ENCODE results near the gene LCP2. TPM values are rescaled to one million over a fixed set of nuclear protein-coding genes. Genes with fewer than 3 reads are reported as not detected.
"Not testable (repeated sequence)": the region's sequence is repeated elsewhere in the genome, so short reads cannot be mapped to it uniquely, and the experiment has no call there.

The LCP2 gene
- total RNA-seq, 2 experiments from 2014 or later = 154 to 155 TPM

DNA sequence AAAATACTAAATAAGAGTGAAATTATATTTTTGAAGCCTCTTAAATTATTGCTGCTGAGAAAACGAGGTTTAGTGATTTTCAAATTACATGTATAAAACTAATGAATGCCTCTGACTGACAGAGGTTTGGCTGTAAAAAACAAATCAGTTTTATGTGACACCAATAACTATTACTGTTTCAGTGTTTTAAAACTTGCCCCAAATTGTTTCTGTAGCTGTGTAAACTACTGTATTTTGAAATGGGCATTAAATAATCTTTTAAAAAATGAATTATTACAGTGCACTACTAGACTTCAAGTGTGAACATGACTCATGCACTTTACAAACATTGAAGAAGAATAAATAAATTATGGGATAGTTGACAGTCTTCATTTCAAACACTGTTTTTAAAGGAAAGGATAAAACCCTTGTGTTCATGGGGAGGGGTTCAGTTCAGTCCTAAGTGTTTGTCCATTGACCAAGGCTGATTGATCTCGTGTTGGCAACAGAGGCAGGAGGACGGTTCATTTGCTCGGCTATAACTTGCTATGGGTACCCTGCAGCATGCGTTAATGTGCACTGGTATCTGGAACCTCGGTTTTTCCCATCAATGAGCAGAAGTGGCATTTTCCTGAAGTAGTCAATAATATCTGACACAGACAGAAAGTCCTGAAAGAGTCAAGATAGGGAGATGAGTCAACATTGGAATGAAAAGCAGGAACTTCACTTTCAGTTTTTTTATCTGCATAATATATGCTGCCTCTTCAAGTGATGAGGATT lies 49.2 kb downstream of the LCP2 start:
- intact Hi-C loops (cut with DNase I, micrococcal nuclease) = no loop called here
- DNase-seq = no peak
- Histone ChIP-seq H3K4me1 (ENCODE audit: insufficient read depth, low read length) (peaks cover 4% of the 10 kb centered on the region), H3K4me3 (ENCODE audit: low read length) (no peak overlapping the region), H3K9me3 (ENCODE audit: control insufficient read depth in 1 of 2, insufficient read depth in 1 of 2, low read length in 2 of 2) (no peaks in the 10 kb centered on the region), H3K27me3 (ENCODE audit: control insufficient read depth in 1 of 2, insufficient read depth in 2 of 2, low read length in 2 of 2) (no peaks in the 10 kb centered on the region), H3K27ac (ENCODE audit: low read depth in 1 of 2, low read length in 2 of 2) (no peak overlapping the region), H3K36me3 (ENCODE audit: insufficient read depth, low read length) (peaks cover 78% of the 10 kb centered on the region)
- no peak overlapping the region for H3K27ac Mint-ChIP-seq
- peaks cover 2% of the 10 kb centered on the region for H3K9me3 Mint-ChIP-seq
- ATAC-seq (ENCODE audit: poor library complexity) = no peak
- TF ChIP-seq, protein P1, sequence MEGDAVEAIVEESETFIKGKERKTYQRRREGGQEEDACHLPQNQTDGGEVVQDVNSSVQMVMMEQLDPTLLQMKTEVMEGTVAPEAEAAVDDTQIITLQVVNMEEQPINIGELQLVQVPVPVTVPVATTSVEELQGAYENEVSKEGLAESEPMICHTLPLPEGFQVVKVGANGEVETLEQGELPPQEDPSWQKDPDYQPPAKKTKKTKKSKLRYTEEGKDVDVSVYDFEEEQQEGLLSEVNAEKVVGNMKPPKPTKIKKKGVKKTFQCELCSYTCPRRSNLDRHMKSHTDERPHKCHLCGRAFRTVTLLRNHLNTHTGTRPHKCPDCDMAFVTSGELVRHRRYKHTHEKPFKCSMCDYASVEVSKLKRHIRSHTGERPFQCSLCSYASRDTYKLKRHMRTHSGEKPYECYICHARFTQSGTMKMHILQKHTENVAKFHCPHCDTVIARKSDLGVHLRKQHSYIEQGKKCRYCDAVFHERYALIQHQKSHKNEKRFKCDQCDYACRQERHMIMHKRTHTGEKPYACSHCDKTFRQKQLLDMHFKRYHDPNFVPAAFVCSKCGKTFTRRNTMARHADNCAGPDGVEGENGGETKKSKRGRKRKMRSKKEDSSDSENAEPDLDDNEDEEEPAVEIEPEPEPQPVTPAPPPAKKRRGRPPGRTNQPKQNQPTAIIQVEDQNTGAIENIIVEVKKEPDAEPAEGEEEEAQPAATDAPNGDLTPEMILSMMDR (IDR thresholded peaks at IDR 0.05) = no peak
- H3K36me3 Mint-ChIP-seq (ENCODE audit: low read depth) = peaks cover 82% of the 10 kb centered on the region
- no peaks in the 10 kb centered on the region for H3K27me3 Mint-ChIP-seq
- POLR2A ChIA-PET = interaction anchor here (1.6 to 2.1 kb wide), 3 partner anchors 10 to 18 kb away, joined by 5 to 7 read pairs (median 6); no protein-coding TSS in a partner anchor
- no peak overlapping the region for H3K4me3 Mint-ChIP-seq
- peaks cover 17% of the 10 kb centered on the region for H3K4me1 Mint-ChIP-seq (ENCODE audit: low read depth)
- CTCF ChIA-PET = no interaction called here

- no peak for ATAC-seq (ENCODE audit: poor library complexity)
- H3K4me1 ChIP-seq (ENCODE audit: insufficient read depth, low read length) = peaks cover 4% of the 10 kb centered on the region
- H3K27me3 Mint-ChIP-seq = no peaks in the 10 kb centered on the region
- ChIA-PET CTCF (interaction anchor here (0.9 to 1.8 kb wide), 3 partner anchors 21 to 91 kb away, joined by 3 to 8 read pairs (median 3); no protein-coding TSS in a partner anchor), POLR2A (interaction anchor here (0.7 to 2.5 kb wide), 8 partner anchors 9 to 66 kb away, joined by 3 to 14 read pairs (median 5); partner anchors contain the start of gene LCP2)
- peaks cover 72% of the 10 kb centered on the region for H3K36me3 Mint-ChIP-seq (ENCODE audit: low read depth)
- no peaks in the 10 kb centered on the region for H3K27me3 ChIP-seq (ENCODE audit: control insufficient read depth in 1 of 2, insufficient read depth in 2 of 2, low read length in 2 of 2)
- H3K4me1 Mint-ChIP-seq (ENCODE audit: low read depth) = peaks cover 14% of the 10 kb centered on the region
- no peak overlapping the region for H3K4me3 Mint-ChIP-seq
- no peak overlapping the region for H3K27ac ChIP-seq (ENCODE audit: low read depth in 1 of 2, low read length in 2 of 2)
- intact Hi-C loops (cut with DNase I, micrococcal nuclease) = no loop called here
- H3K9me3 ChIP-seq (ENCODE audit: control insufficient read depth in 1 of 2, insufficient read depth in 1 of 2, low read length in 2 of 2) = no peaks in the 10 kb centered on the region
- no peak overlapping the region for H3K27ac Mint-ChIP-seq
- TF ChIP-seq, protein P1 (IDR thresholded peaks at IDR 0.05) = no peak
- peaks cover 68% of the 10 kb centered on the region for H3K36me3 ChIP-seq (ENCODE audit: insufficient read depth, low read length)
- no peak for DNase-seq
- H3K4me3 ChIP-seq (ENCODE audit: low read length) = no peak overlapping the region
- H3K9me3 Mint-ChIP-seq = peaks cover 2% of the 10 kb centered on the region
These were observed 50.2 kb downstream of the LCP2 start for GRCh38 chr5:170247363-170247762.

DNA sequence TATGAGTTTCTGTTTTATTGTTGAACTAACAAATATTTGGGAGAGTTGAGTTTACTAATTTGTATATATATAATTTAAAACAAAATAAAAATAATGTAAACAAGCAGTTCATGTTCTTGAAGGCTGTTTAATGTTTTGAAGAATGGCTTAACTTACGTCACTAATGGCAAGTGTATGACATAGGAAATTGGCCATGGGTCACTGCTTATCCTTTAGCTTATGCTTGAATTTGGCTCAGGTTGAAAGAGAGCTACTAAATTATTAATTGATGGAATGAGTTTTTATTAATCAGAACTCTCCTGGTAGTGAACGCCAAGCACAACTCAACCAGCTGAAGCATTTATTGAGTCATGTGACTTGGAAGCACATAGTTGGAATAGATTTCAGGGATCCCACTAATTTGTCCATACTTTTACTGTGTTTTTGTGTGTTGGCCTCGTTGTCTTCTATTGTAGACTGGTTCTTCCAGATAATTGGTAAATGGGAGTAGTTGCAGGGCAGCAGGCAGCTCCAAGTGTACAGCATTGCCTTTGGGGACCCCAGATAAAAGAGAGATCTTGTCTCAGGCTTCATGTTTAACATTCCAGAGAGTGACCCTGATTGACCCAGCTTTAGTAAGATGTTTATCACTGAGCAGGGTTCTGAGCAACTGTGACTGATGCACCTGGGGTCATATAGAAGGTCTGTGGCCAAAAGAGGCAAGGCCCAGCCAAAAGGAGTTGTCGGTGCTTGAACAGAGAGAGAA lies 51.3 kb downstream of the LCP2 start:
- H3K9me3 Mint-ChIP-seq = peaks cover 2% of the 10 kb centered on the region
- H3K4me3 Mint-ChIP-seq = no peak overlapping the region
- no peaks in the 10 kb centered on the region for H3K9me3 ChIP-seq (ENCODE audit: control insufficient read depth in 1 of 2, insufficient read depth in 1 of 2, low read length in 2 of 2)
- no peaks in the 10 kb centered on the region for H3K27me3 Mint-ChIP-seq
- POLR2A ChIA-PET = interaction anchor here (0.6 to 2.5 kb wide), 10 partner anchors 8 to 87 kb away, joined by 3 to 14 read pairs (median 5); partner anchors contain the start of gene LCP2
- DNase-seq (no peak), ATAC-seq (ENCODE audit: poor library complexity) (no peak)
- TF ChIP-seq, protein P1 (IDR thresholded peaks at IDR 0.05) = no peak
- no peaks in the 10 kb centered on the region for H3K27me3 ChIP-seq (ENCODE audit: control insufficient read depth in 1 of 2, insufficient read depth in 2 of 2, low read length in 2 of 2)
- H3K36me3 Mint-ChIP-seq (ENCODE audit: low read depth) = peaks cover 61% of the 10 kb centered on the region
- no peak overlapping the region for H3K4me3 ChIP-seq (ENCODE audit: low read length)
- H3K4me1 Mint-ChIP-seq (ENCODE audit: low read depth) = peaks cover 14% of the 10 kb centered on the region
- CTCF ChIA-PET = interaction anchor here (0.7 to 1.8 kb wide), 4 partner anchors 20 to 95 kb away, joined by 3 to 8 read pairs (median 3); no protein-coding TSS in a partner anchor
- H3K27ac ChIP-seq (ENCODE audit: low read depth in 1 of 2, low read length in 2 of 2) = no peak overlapping the region
- H3K27ac Mint-ChIP-seq = no peak overlapping the region
- H3K36me3 ChIP-seq (ENCODE audit: insufficient read depth, low read length) = peaks cover 58% of the 10 kb centered on the region
- intact Hi-C loops (cut with DNase I, micrococcal nuclease) = no loop called here
- peaks cover 4% of the 10 kb centered on the region for H3K4me1 ChIP-seq (ENCODE audit: insufficient read depth, low read length)

DNA sequence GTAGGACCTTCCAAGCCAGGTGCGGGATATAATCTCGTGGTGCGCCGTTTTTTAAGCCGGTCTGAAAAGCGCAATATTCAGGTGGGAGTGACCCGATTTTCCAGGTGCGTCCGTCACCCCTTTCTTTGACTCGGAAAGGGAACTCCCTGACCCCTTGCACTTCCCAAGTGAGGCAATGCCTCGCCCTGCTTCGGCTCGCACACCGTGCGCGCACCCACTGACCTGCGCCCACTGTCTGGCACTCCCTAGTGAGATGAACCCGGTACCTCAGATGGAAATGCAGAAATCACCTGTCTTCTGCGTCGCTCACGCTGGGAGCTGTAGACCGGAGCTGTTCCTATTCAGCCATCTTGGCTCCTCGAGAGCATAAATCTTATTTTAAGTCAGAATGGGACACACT lies 52.1 kb downstream of the LCP2 start:
- H3K4me1 ChIP-seq (ENCODE audit: insufficient read depth, low read length); H3K27me3 Mint-ChIP-seq; H3K9me3 Mint-ChIP-seq; H3K4me3 Mint-ChIP-seq; DNase-seq; H3K27ac ChIP-seq (ENCODE audit: low read depth in 1 of 2, low read length in 2 of 2); H3K4me3 ChIP-seq (ENCODE audit: low read length); H3K9me3 ChIP-seq (ENCODE audit: control insufficient read depth in 1 of 2, insufficient read depth in 1 of 2, low read length in 2 of 2); H3K27me3 ChIP-seq (ENCODE audit: control insufficient read depth in 1 of 2, insufficient read depth in 2 of 2, low read length in 2 of 2); ATAC-seq (ENCODE audit: poor library complexity); intact Hi-C loops (cut with DNase I, micrococcal nuclease): not testable (repeated sequence)
- POLR2A ChIA-PET = interaction anchor here (0.6 to 2.5 kb wide), 3 partner anchors 17 to 88 kb away, joined by 3 to 14 read pairs (median 4); no protein-coding TSS in a partner anchor
- CTCF ChIA-PET = interaction anchor here (1.5 to 1.8 kb wide), 2 partner anchors 19 to 22 kb away, joined by 3 to 8 read pairs; no protein-coding TSS in a partner anchor
- peaks cover 49% of the 10 kb centered on the region for H3K36me3 ChIP-seq (ENCODE audit: insufficient read depth, low read length)
- Mint-ChIP-seq H3K27ac (peak overlapping the region; percentile 11), H3K4me1 (ENCODE audit: low read depth) (peaks cover 14% of the 10 kb centered on the region), H3K36me3 (ENCODE audit: low read depth) (peaks cover 52% of the 10 kb centered on the region)
